Measurements from ENCODE around the gene PTPRM. TPM values are rescaled to one million over a fixed set of nuclear protein-coding genes. Genes with fewer than 3 reads are reported as not detected.

PTPRM gene
- total RNA-seq, 1 experiment from 2014 or later: 14.5 TPM

DNA sequence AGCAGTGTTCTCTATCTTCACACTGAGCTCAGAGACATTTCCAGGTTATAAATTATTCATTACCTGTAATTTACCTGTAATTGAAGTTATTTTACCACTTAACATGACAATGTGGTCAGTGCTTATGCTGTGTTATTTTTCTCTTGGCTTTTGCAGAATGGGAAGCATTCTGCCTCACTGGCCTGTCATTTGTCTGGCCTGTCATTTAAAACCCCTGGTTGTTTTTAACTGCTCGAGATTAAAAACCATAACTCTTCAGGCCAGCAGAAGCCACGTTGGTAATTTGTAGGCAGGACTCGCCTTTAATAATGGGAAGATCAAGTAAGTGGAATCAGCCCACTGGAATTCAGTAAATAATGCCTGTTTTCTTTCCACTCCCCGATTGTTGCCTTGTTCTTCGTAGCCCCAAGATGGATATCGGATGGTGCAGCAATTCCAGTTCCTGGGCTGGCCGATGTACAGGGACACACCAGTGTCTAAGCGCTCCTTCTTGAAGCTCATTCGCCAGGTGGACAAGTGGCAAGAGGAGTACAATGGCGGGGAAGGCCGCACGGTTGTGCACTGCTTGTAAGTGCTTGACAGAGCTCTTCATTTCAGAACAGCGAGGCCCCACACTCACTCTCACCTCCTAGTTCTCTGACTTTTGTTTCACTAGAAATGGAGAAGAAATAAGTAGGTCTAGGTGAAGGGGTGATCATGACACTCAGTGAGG is 819.7 kb downstream of the PTPRM start:
- RAD21 ChIA-PET (ENCODE audit: low non-redundant PET in 1 of 2, low total read pairs in 2 of 2, uncharacterized antibody in 2 of 2, unreplicated experiment in 2 of 2): no interaction called here
- Histone ChIP-seq H3K79me2 (ENCODE audit: insufficient read depth, low read length) (no peaks in the 10 kb centered on the region), H3K9me3 (ENCODE audit: control insufficient read depth in 1 of 2, insufficient read depth in 1 of 2, low read depth in 1 of 2, low read length in 2 of 2) (no peaks in the 10 kb centered on the region), H3K4me2 (ENCODE audit: low read length) (no peak overlapping the region), H3K9ac (ENCODE audit: low read length) (no peak overlapping the region), H3K4me1 (ENCODE audit: control insufficient read depth in 1 of 2, insufficient read depth in 2 of 2, low read length in 2 of 2) (no peaks in the 10 kb centered on the region), H3K4me3 (replicated peaks in 1 of 2; ENCODE audit: low read depth in 1 of 2, low read length in 2 of 2) (no peak overlapping the region), H4K20me1 (ENCODE audit: insufficient read depth) (no peaks in the 10 kb centered on the region), H3K36me3 (ENCODE audit: control insufficient read depth in 1 of 2, insufficient read depth in 2 of 2, low read length in 2 of 2) (no peaks in the 10 kb centered on the region), H3K27me3 (ENCODE audit: insufficient read depth, low read length) (no peaks in the 10 kb centered on the region), H2AFZ (ENCODE audit: low read depth, low read length, poor library complexity, severe bottlenecking) (no peak overlapping the region), H3K9me2 (ENCODE audit: insufficient read depth) (no peaks in the 10 kb centered on the region), H3K27ac (ENCODE audit: low read depth, low read length) (no peak overlapping the region)
- POLR2A ChIA-PET: no interaction called here
- CTCF ChIA-PET: no interaction called here
- DNase-seq (ENCODE audit: low read depth, low spot score) (no peak), ATAC-seq (no peak)
- intact Hi-C loops (cut with micrococcal nuclease): loop anchor here (5.0 to 10.0 kb wide), 2 partner anchors 62 to 305 kb away; no protein-coding TSS in a partner anchor
- TF ChIP-seq CEBPB (IDR thresholded peaks at IDR 0.05; ENCODE audit: low read depth) (no peak), YY1 (IDR thresholded peaks at IDR 0.05; ENCODE audit: extremely low read depth, insufficient replicate concordance, low read depth, low read length) (no peak), SP1 (IDR thresholded peaks at IDR 0.05; ENCODE audit: low read depth) (no peak), ZNF274 (IDR thresholded peaks at IDR 0.05; ENCODE audit: low read depth, low read length) (no peak), CBX3 (IDR thresholded peaks at IDR 0.05; ENCODE audit: low read depth) (no peak), FOSL1 (IDR thresholded peaks at IDR 0.05; ENCODE audit: low read depth) (no peak), SIN3A (IDR thresholded peaks at IDR 0.05; ENCODE audit: low read depth) (no peak), ZFX (IDR thresholded peaks at IDR 0.05) (no peak), POLR2A (IDR thresholded peaks at IDR 0.05; ENCODE audit: borderline replicate concordance, extremely low read depth, insufficient read depth, insufficient read length) (no peak), EGR1 (IDR thresholded peaks at IDR 0.05; ENCODE audit: low read depth) (no peak), SRF (IDR thresholded peaks at IDR 0.05; ENCODE audit: low read depth) (no peak), JUND (IDR thresholded peaks at IDR 0.05) (no peak), EZH2phosphoT487 (IDR thresholded peaks at IDR 0.05; ENCODE audit: borderline replicate concordance) (no peak), POLR2AphosphoS5 (IDR thresholded peaks at IDR 0.05; ENCODE audit: low read depth, low read length) (no peak)
- TF ChIP-seq, protein P1, sequence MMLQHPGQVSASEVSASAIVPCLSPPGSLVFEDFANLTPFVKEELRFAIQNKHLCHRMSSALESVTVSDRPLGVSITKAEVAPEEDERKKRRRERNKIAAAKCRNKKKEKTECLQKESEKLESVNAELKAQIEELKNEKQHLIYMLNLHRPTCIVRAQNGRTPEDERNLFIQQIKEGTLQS (IDR thresholded peaks at IDR 0.05): no peak
- TF ChIP-seq, protein P2, sequence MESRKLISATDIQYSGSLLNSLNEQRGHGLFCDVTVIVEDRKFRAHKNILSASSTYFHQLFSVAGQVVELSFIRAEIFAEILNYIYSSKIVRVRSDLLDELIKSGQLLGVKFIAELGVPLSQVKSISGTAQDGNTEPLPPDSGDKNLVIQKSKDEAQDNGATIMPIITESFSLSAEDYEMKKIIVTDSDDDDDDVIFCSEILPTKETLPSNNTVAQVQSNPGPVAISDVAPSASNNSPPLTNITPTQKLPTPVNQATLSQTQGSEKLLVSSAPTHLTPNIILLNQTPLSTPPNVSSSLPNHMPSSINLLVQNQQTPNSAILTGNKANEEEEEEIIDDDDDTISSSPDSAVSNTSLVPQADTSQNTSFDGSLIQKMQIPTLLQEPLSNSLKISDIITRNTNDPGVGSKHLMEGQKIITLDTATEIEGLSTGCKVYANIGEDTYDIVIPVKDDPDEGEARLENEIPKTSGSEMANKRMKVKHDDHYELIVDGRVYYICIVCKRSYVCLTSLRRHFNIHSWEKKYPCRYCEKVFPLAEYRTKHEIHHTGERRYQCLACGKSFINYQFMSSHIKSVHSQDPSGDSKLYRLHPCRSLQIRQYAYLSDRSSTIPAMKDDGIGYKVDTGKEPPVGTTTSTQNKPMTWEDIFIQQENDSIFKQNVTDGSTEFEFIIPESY (IDR thresholded peaks at IDR 0.05; ENCODE audit: extremely low read depth, insufficient replicate concordance, low read length): no peak
- no TSS peak for BruUV-seq (replicated peaks)

Data from HCT116 (cell line).